Natural killer cell (primary cell): ENCODE measurements around the gene DCDC2C. TPM values are rescaled to one million over a fixed set of nuclear protein-coding genes. Genes with fewer than 3 reads are reported as not detected.

Source experiments
- ATAC-seq, 3 donors: fragments of 150-1000 bp in 2 of 3; fragments of 200-7000 bp in 1 of 3; cut with Tn5 transposase; 1 replicate in 1 of 3; 2 replicates in 2 of 3; pipeline ENCODE4 v1.10.0; 2021; ENCODE audit warnings: mild to moderate bottlenecking in 2 of 3, moderate library complexity in 2 of 3
- DNase-seq, 2 donors: peaks; one replicate each; pipeline versions ENCODE4 v3.0.0 to v3.0.0-alpha.2; 2013 to 2021; ENCODE audit warnings: mixed read lengths in 1 of 2
- H3K27ac ChIP-seq: one replicate; pipeline ENCODE4 v1.5.1; 2013; ENCODE audit warnings: mild to moderate bottlenecking, low read length
- H3K27me3 ChIP-seq: one replicate; pipeline ENCODE4 v1.6.1; 2013; ENCODE audit warnings: low read length; ENCODE audit not compliant: control insufficient read depth, insufficient read depth
- H3K36me3 ChIP-seq: one replicate; pipeline ENCODE4 v1.6.1; 2013; ENCODE audit warnings: low read length; ENCODE audit not compliant: control insufficient read depth, insufficient read depth
- H3K4me1 ChIP-seq: one replicate; pipeline ENCODE4 v1.6.1; 2013; ENCODE audit warnings: low read length; ENCODE audit not compliant: control insufficient read depth, insufficient read depth
- H3K4me3 ChIP-seq: one replicate; pipeline ENCODE4 v1.5.1; 2013; ENCODE audit warnings: low read length
- H3K9me3 ChIP-seq: one replicate; pipeline ENCODE4 v1.6.1; 2013; ENCODE audit warnings: low read length; ENCODE audit not compliant: control insufficient read depth, insufficient read depth
- H3K27ac Mint-ChIP-seq, 2 donors: one replicate each; pipeline ENCODE4 v1.8.0; 2022; ENCODE audit warnings: mild to moderate bottlenecking in 2 of 2, mixed read lengths in 2 of 2, moderate library complexity in 1 of 2
- H3K27me3 Mint-ChIP-seq, 2 donors: one replicate each; pipeline ENCODE4 v1.8.0; 2022; ENCODE audit warnings: low read depth in 2 of 2, mixed read lengths in 2 of 2
- H3K36me3 Mint-ChIP-seq: one replicate; pipeline ENCODE4 v1.8.0; 2022; ENCODE audit warnings: mixed read lengths
- H3K4me1 Mint-ChIP-seq, 2 donors: one replicate each; pipeline ENCODE4 v1.8.0; 2022; ENCODE audit warnings: mixed read lengths in 2 of 2
- H3K4me3 Mint-ChIP-seq: one replicate; pipeline ENCODE4 v1.8.0; 2022; ENCODE audit warnings: mild to moderate bottlenecking, moderate library complexity, mixed read lengths
- H3K9me3 Mint-ChIP-seq, 2 donors: one replicate each; pipeline ENCODE4 v1.8.0; 2022; ENCODE audit warnings: mixed read lengths in 2 of 2
- WGBS: methylation state at CpG from one replicate; pipeline ENCODE4 v1.1.7; 2013; ENCODE audit warnings: missing lambda C conversion rate; ENCODE audit not compliant: insufficient coverage; 5-methylcytosine and 5-hydroxymethylcytosine counted together
- intact Hi-C: fragments of 100-400 bp; cut with micrococcal nuclease; formaldehyde crosslinking; loops from one replicate; pipeline ENCODE4 v1.14.2; 2022
- total RNA-seq, 4 donors: library from RNA; stranded (reverse); fragments of 120-200 nt in 1 of 4; gene quantifications; one replicate each; pipeline versions ENCODE4 v1.2.3 to v1.2.4, GENCODE V29; 2013 to 2022
- TF ChIP-seq, protein P1 (sequence below): fragments of 200-600 bp; IDR thresholded peaks from one replicate; pipeline ENCODE4 v1.8.0; 2022; ENCODE audit warnings: antibody characterized with exemption

The DCDC2C gene
- total RNA-seq, 3 donors from 2014 or later (not counting 1 experiment from before 2014, with no cell fraction given): not detected

DNA sequence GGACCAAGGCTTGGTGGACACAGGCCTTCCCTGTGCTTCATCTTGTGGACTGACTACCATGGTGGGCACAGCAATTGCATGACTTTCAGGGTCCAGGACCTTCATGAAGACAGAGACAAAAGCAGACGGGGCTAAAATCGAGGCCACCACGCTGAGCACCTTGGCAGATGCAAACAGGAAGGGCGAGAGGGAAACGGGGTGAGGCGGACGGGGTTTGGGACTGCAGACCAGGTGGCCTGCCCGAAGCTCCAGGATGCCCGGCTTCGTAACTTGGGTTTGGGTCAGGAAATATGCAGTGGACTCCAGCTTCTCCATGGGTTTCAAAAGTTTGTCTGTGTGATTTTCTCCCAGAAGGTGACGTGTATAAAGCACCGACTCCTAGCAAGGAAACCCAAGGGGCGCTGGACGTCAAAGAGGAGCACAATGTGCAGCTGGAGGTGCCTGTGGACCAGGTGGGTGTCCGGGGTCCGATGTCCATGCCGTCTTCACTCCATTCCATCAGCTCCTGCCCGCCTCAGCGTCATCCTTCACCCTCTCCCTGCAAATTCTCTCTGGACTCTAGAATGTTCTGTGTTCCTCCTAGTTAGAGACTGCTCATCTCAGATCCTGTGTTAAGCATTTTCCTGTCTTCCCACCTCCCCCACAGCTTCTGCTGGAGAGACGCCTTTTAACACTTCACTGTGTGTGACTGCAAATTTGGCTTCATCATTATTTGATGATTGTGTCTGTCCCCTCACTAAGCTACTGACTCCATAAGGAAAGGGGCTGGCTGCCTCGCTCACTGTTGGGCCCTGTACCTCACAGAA is 65.8 kb downstream of the DCDC2C start:
- Mint-ChIP-seq H3K27me3 (peaks cover 0 to 2% of the 10 kb centered on the region in 2 donors), H3K36me3 (no peaks in the 10 kb centered on the region), H3K4me3 (no peak overlapping the region), H3K4me1 (no peaks in the 10 kb centered on the region), H3K27ac (no peak overlapping the region), H3K9me3 (no peaks in the 10 kb centered on the region)
- no peak for DNase-seq
- H3K4me1 ChIP-seq: no peaks in the 10 kb centered on the region
- TF ChIP-seq, protein P1, sequence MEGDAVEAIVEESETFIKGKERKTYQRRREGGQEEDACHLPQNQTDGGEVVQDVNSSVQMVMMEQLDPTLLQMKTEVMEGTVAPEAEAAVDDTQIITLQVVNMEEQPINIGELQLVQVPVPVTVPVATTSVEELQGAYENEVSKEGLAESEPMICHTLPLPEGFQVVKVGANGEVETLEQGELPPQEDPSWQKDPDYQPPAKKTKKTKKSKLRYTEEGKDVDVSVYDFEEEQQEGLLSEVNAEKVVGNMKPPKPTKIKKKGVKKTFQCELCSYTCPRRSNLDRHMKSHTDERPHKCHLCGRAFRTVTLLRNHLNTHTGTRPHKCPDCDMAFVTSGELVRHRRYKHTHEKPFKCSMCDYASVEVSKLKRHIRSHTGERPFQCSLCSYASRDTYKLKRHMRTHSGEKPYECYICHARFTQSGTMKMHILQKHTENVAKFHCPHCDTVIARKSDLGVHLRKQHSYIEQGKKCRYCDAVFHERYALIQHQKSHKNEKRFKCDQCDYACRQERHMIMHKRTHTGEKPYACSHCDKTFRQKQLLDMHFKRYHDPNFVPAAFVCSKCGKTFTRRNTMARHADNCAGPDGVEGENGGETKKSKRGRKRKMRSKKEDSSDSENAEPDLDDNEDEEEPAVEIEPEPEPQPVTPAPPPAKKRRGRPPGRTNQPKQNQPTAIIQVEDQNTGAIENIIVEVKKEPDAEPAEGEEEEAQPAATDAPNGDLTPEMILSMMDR: no peak
- ATAC-seq: no peak
- no peak overlapping the region for H3K4me3 ChIP-seq
- 92% methylated on average over 21 of the region's 21 CpGs for WGBS
- H3K9me3 ChIP-seq: no peaks in the 10 kb centered on the region
- intact Hi-C loops: no loop called here
- H3K36me3 ChIP-seq: no peaks in the 10 kb centered on the region
- H3K27ac ChIP-seq: no peak overlapping the region
- no peaks in the 10 kb centered on the region for H3K27me3 ChIP-seq

DNA sequence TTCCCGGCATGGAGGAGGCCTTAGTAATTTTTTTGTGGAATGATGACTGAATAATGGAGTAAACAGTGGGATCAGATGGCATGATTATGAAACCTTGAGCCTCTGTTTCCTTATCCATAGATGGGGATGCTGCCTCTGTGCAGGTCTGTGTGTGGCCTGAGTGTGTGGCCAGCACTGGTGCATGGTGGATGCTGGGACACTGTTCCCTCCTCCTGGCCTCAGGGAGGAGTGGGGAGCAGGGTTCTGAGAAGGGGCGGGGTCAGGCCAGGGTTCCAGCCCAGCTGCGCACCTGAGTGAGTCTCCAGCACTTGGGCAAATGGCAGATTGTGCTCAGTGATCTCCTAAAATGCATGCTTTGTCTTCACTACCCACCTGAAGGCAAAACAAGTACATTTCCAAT is 66.4 kb downstream of the DCDC2C start:
- Histone ChIP-seq H3K27me3 (no peaks in the 10 kb centered on the region), H3K4me3 (no peak overlapping the region), H3K4me1 (no peaks in the 10 kb centered on the region), H3K27ac (no peak overlapping the region), H3K9me3 (no peaks in the 10 kb centered on the region), H3K36me3 (no peaks in the 10 kb centered on the region)
- Mint-ChIP-seq H3K9me3 (no peaks in the 10 kb centered on the region), H3K4me3 (no peak overlapping the region), H3K36me3 (no peaks in the 10 kb centered on the region), H3K27ac (no peak overlapping the region), H3K27me3 (no peaks in the 10 kb centered on the region), H3K4me1 (no peaks in the 10 kb centered on the region)
- intact Hi-C loops: no loop called here
- TF ChIP-seq, protein P1: no peak
- WGBS: 92% methylated on average over 3 of the region's 3 CpGs
- ATAC-seq (no peak), DNase-seq (no peak)

DNA sequence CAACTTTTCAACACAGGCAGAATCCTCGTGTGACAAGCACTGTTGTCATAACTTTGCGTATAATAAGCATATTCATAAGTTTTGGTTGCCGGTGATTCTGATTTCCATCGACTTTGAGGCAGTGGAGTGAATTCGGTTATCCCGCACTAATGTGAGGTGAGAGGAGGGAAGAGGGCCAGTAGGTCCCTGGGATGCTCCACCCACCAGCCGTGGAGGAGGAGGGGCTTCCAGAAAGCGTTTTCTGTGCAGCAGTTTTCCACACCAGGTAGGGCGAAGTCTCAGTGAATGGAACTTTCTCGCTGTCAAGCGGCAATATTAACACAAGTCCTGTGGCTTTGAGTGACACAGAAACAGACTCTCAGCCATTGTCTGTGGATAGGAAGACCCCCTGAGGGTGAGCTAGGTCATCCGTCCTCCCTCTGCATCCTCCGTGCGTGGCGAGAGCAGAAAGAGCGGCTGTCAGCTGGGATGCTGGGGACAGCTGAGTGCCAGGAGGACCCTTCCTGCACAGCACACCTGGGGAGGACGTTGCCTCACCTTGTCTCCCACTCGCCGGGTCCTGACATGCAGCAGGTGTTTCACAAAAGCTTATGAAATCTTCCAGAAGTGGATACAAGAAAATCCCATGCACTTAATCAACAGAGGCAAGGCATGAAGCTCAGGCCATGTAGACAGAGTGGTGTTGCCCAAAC is 67.5 kb downstream of the DCDC2C start:
- Mint-ChIP-seq H3K4me3 (no peak overlapping the region), H3K27me3 (no peaks in the 10 kb centered on the region), H3K27ac (no peak overlapping the region), H3K4me1 (no peaks in the 10 kb centered on the region), H3K9me3 (no peaks in the 10 kb centered on the region), H3K36me3 (no peaks in the 10 kb centered on the region)
- Histone ChIP-seq H3K9me3 (no peaks in the 10 kb centered on the region), H3K4me3 (no peak overlapping the region), H3K36me3 (no peaks in the 10 kb centered on the region), H3K27ac (no peak overlapping the region), H3K27me3 (no peaks in the 10 kb centered on the region), H3K4me1 (no peaks in the 10 kb centered on the region)
- TF ChIP-seq, protein P1: no peak
- ATAC-seq (no peak), DNase-seq (no peak)
- intact Hi-C loops: no loop called here
- WGBS: 86% methylated on average over 19 of the region's 19 CpGs
